ENCODE measurements around the gene LASP1. TPM values are rescaled to one million over a fixed set of nuclear protein-coding genes. Genes with fewer than 3 reads are reported as not detected.

The LASP1 gene
- total RNA-seq, 1 donor from 2014 or later = 29.4 TPM

GRCh38 chr17:38857271-38857670 is 12.6 kb upstream of the LASP1 start:
- no peak overlapping the region for H3K4me3 ChIP-seq
- peaks cover 16% of the 10 kb centered on the region for H3K4me1 ChIP-seq
- intact Hi-C loops (cut with micrococcal nuclease) = no loop called here
- peaks cover 6% of the 10 kb centered on the region for H3K36me3 ChIP-seq
- no peaks in the 10 kb centered on the region for H3K27me3 ChIP-seq (ENCODE audit: low read depth)
- H3K27ac ChIP-seq (replicated peaks) = no peak overlapping the region
- TF ChIP-seq, protein P1, sequence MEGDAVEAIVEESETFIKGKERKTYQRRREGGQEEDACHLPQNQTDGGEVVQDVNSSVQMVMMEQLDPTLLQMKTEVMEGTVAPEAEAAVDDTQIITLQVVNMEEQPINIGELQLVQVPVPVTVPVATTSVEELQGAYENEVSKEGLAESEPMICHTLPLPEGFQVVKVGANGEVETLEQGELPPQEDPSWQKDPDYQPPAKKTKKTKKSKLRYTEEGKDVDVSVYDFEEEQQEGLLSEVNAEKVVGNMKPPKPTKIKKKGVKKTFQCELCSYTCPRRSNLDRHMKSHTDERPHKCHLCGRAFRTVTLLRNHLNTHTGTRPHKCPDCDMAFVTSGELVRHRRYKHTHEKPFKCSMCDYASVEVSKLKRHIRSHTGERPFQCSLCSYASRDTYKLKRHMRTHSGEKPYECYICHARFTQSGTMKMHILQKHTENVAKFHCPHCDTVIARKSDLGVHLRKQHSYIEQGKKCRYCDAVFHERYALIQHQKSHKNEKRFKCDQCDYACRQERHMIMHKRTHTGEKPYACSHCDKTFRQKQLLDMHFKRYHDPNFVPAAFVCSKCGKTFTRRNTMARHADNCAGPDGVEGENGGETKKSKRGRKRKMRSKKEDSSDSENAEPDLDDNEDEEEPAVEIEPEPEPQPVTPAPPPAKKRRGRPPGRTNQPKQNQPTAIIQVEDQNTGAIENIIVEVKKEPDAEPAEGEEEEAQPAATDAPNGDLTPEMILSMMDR (IDR thresholded peaks at IDR 0.05; ENCODE audit: borderline replicate concordance) = no peak
- no peaks in the 10 kb centered on the region for H3K9me3 ChIP-seq (replicated peaks)
- no peak for DNase-seq

GRCh38 chr17:38861399-38861843 is 8.4 kb upstream of the LASP1 start:
- Histone ChIP-seq H3K27me3 (ENCODE audit: low read depth) (no peaks in the 10 kb centered on the region), H3K4me3 (no peak overlapping the region), H3K36me3 (no peaks in the 10 kb centered on the region), H3K27ac (replicated peaks) (no peak overlapping the region), H3K9me3 (replicated peaks) (no peaks in the 10 kb centered on the region), H3K4me1 (no peaks in the 10 kb centered on the region)
- no peak for DNase-seq
- TF ChIP-seq, protein P1 (IDR thresholded peaks at IDR 0.05; ENCODE audit: borderline replicate concordance) = no peak
- intact Hi-C loops (cut with micrococcal nuclease) = loop anchor here (10.0 kb wide), 1 partner anchor 63 kb away; the partner anchor contains the start of gene LASP1NB

- H3K9me3 ChIP-seq (replicated peaks) = no peaks in the 10 kb centered on the region
- peaks cover 15% of the 10 kb centered on the region for H3K4me1 ChIP-seq
- H3K36me3 ChIP-seq = no peaks in the 10 kb centered on the region
- DNase-seq = no peak
- TF ChIP-seq, protein P1 (IDR thresholded peaks at IDR 0.05; ENCODE audit: borderline replicate concordance) = no peak
- intact Hi-C loops (cut with micrococcal nuclease) = loop anchor here (10.0 kb wide), 1 partner anchor 60 kb away; the partner anchor contains the start of gene LASP1NB
- H3K27me3 ChIP-seq (ENCODE audit: low read depth) = no peaks in the 10 kb centered on the region
- no peak overlapping the region for H3K27ac ChIP-seq (replicated peaks)
- no peak overlapping the region for H3K4me3 ChIP-seq
These were observed 5.0 kb upstream of the LASP1 start for GRCh38 chr17:38864636-38865398.

GRCh38 chr17:38867179-38867967 is 2.5 kb upstream of the LASP1 start:
- H3K27ac ChIP-seq (replicated peaks) = peak overlapping the region; percentile 97

More at GRCh38 chr17:38867179-38867967, 2.5 kb upstream of the LASP1 start:
- Histone ChIP-seq H3K36me3 (no peaks in the 10 kb centered on the region), H3K9me3 (replicated peaks) (no peaks in the 10 kb centered on the region), H3K27me3 (ENCODE audit: low read depth) (no peaks in the 10 kb centered on the region), H3K4me1 (peaks cover 40% of the 10 kb centered on the region), H3K4me3 (peak overlapping the region; percentile 99)
- peak; percentile 58 for DNase-seq
- TF ChIP-seq, protein P1 (IDR thresholded peaks at IDR 0.05; ENCODE audit: borderline replicate concordance) = peak; percentile 52
- intact Hi-C loops (cut with micrococcal nuclease) = loop anchor here (10.0 kb wide), 1 partner anchor 57 kb away; the partner anchor contains the start of gene LASP1NB
